ENCODE data around the gene SNAPC5. TPM values are rescaled to one million over a fixed set of nuclear protein-coding genes. Genes with fewer than 3 reads are reported as not detected.

Gene SNAPC5
- total RNA-seq, 1 donor = 14.5 TPM

DNA sequence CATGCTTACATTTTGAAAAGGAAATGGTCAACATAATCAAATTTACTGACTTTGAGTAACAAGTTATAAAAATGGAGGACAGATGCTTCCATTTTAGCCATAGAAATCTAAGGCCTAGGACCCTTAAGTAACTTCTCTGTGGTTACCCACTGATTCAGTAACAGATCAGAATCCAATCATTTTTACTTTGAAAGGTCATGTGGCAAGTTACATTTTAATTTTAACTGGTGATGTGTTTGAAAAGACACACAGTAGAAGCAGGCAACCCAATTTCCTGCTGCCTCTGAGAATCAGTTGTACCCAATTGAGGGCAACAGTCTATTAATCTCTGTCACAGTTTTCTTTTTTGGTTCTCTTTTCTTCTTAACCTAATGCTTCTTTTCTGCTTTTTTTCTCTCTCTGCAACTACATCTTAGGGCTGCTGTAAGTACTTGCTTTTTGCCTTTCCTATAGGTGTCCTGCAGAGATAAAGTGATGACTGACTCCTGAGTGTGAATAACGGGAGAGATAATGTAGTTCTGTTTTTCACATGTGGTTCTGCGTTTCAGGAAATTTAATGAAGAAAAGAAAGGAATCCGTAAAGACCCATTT is 10.8 kb upstream of the SNAPC5 start:
- Histone ChIP-seq H3K4me2 (ENCODE audit: insufficient read depth, low read length) (no peak overlapping the region), H3K36me3 (ENCODE audit: insufficient read depth, low read length) (peaks cover 7% of the 10 kb centered on the region), H4K20me1 (ENCODE audit: insufficient read depth, low read length) (peaks cover 8% of the 10 kb centered on the region), H2AFZ (ENCODE audit: low read length) (no peak overlapping the region), H3K9me3 (ENCODE audit: low read depth, low read length) (no peaks in the 10 kb centered on the region), H3K4me3 (ENCODE audit: insufficient read depth, low read length) (no peak overlapping the region), H3K79me2 (ENCODE audit: insufficient read depth, low read length) (peaks cover 49% of the 10 kb centered on the region), H3K4me1 (ENCODE audit: insufficient read depth, low read length) (peaks cover 4% of the 10 kb centered on the region), H3K27me3 (ENCODE audit: insufficient read depth, low read length) (no peaks in the 10 kb centered on the region), H3K27ac (ENCODE audit: low read depth, low read length) (no peak overlapping the region)
- no peak for DNase-seq (ENCODE audit: insufficient read length, low spot score, missing footprints)
- TF ChIP-seq, protein P1, sequence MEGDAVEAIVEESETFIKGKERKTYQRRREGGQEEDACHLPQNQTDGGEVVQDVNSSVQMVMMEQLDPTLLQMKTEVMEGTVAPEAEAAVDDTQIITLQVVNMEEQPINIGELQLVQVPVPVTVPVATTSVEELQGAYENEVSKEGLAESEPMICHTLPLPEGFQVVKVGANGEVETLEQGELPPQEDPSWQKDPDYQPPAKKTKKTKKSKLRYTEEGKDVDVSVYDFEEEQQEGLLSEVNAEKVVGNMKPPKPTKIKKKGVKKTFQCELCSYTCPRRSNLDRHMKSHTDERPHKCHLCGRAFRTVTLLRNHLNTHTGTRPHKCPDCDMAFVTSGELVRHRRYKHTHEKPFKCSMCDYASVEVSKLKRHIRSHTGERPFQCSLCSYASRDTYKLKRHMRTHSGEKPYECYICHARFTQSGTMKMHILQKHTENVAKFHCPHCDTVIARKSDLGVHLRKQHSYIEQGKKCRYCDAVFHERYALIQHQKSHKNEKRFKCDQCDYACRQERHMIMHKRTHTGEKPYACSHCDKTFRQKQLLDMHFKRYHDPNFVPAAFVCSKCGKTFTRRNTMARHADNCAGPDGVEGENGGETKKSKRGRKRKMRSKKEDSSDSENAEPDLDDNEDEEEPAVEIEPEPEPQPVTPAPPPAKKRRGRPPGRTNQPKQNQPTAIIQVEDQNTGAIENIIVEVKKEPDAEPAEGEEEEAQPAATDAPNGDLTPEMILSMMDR (IDR thresholded peaks at IDR 0.05; ENCODE audit: extremely low read depth, low read depth, low read length) = no peak

DNA sequence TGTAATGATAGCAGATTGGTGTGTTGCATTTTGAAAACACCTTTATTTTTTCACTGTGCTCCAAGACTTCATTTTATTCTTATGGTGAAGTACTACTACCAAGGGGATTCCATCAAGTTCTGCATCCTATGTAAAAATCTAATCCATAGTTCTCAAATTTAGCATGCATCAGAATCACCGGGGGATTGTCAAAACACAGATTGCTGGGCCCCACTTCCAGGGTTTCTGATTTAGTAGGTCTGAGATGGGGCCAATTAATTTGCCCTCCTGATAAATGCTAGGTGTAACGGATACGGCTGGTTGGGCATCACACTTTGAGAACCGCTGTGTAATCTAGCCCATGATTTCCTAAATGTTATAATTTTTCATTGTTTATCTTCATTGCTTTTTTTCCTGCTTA is 8.3 kb upstream of the SNAPC5 start:
- Histone ChIP-seq H3K27ac (ENCODE audit: low read depth, low read length) (peak overlapping the region; percentile 92), H4K20me1 (ENCODE audit: insufficient read depth, low read length) (peaks cover 30% of the 10 kb centered on the region), H3K27me3 (ENCODE audit: insufficient read depth, low read length) (no peaks in the 10 kb centered on the region), H3K4me2 (ENCODE audit: insufficient read depth, low read length) (peak overlapping the region; percentile 93), H2AFZ (ENCODE audit: low read length) (peak overlapping the region; percentile 90), H3K9me3 (ENCODE audit: low read depth, low read length) (no peaks in the 10 kb centered on the region), H3K36me3 (ENCODE audit: insufficient read depth, low read length) (peaks cover 30% of the 10 kb centered on the region), H3K4me3 (ENCODE audit: insufficient read depth, low read length) (peak overlapping the region; percentile 78), H3K4me1 (ENCODE audit: insufficient read depth, low read length) (peaks cover 18% of the 10 kb centered on the region), H3K79me2 (ENCODE audit: insufficient read depth, low read length) (peaks cover 73% of the 10 kb centered on the region)
- TF ChIP-seq, protein P1 (IDR thresholded peaks at IDR 0.05; ENCODE audit: extremely low read depth, low read depth, low read length) = no peak
- DNase-seq (ENCODE audit: insufficient read length, low spot score, missing footprints) = no peak

GRCh38 chr15:66505430-66505811 is 7.9 kb upstream of the SNAPC5 start:
- H3K9me3 ChIP-seq (ENCODE audit: low read depth, low read length) = no peaks in the 10 kb centered on the region
- H3K27me3 ChIP-seq (ENCODE audit: insufficient read depth, low read length) = no peaks in the 10 kb centered on the region
- H3K36me3 ChIP-seq (ENCODE audit: insufficient read depth, low read length) = peaks cover 34% of the 10 kb centered on the region
- peak overlapping the region; percentile 93 for H3K4me2 ChIP-seq (ENCODE audit: insufficient read depth, low read length)
- H3K79me2 ChIP-seq (ENCODE audit: insufficient read depth, low read length) = peaks cover 73% of the 10 kb centered on the region
- H3K4me3 ChIP-seq (ENCODE audit: insufficient read depth, low read length) = peak overlapping the region; percentile 78
- peaks cover 31% of the 10 kb centered on the region for H4K20me1 ChIP-seq (ENCODE audit: insufficient read depth, low read length)
- no peak for DNase-seq (ENCODE audit: insufficient read length, low spot score, missing footprints)
- H2AFZ ChIP-seq (ENCODE audit: low read length) = peak overlapping the region; percentile 90
- H3K4me1 ChIP-seq (ENCODE audit: insufficient read depth, low read length) = peaks cover 18% of the 10 kb centered on the region
- TF ChIP-seq, protein P1 (IDR thresholded peaks at IDR 0.05; ENCODE audit: extremely low read depth, low read depth, low read length) = no peak
- H3K27ac ChIP-seq (ENCODE audit: low read depth, low read length) = peak overlapping the region; percentile 92

DNA sequence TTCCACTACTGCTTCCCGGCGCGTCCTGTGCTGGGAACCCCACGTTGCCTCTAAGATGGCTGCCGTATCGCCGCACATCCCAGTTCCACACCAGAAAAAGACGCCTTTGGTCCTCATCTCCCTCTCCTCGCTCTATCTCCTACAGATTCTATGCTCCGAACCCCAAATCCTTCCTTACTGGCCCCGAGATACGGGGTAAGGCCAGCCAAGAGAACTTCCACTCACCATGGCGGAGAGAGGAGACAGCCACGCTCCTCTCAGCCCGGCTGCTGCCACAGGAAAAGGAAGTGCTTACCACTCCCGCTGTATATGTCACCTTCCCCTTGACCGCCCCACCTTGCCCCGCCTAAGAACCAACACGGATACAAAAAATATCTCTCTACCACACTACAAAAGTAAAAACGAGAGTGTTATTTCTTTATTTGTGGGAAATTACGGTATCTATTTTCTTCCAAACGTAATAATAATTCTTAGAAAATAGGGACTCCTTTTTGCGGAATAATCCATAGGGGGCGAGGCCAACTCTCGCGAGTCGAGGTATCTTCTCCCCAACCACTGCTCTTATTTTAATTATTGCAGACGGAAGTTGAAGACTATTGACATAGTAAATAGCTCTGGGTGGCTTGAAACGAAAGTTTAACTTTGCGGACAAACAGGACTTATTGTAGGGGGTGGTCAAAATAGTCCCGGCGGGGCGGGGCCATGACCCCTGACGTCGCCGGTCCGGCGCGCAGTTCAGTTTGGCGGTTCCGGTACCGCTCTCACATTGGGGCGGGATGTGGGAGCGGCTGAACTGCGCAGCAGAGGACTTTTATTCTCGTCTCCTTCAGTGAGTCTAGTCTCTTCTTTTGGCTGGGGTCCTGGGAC is 7.2 kb upstream of the SNAPC5 start, which contains the start of the genes RPL4 and ZWILCH:
Gene RPL4, minus strand, starts transcription at position 293 of the 867 bp plus-strand sequence. Its CDS starts 65 bp downstream, at position 228.
Gene ZWILCH, plus strand, starts transcription at position 764 of the 867 bp plus-strand sequence. Its CDS starts 13 bp downstream, at position 777.
- H4K20me1 ChIP-seq (ENCODE audit: insufficient read depth, low read length) = peaks cover 31% of the 10 kb centered on the region
- H3K4me3 ChIP-seq (ENCODE audit: insufficient read depth, low read length) = peak within 1 kb of the TSS; percentile 78
- peaks cover 73% of the 10 kb centered on the region for H3K79me2 ChIP-seq (ENCODE audit: insufficient read depth, low read length)
- H3K4me1 ChIP-seq (ENCODE audit: insufficient read depth, low read length) = peaks cover 18% of the 10 kb centered on the region
- no peaks in the 10 kb centered on the region for H3K9me3 ChIP-seq (ENCODE audit: low read depth, low read length)
- TF ChIP-seq, protein P1 (IDR thresholded peaks at IDR 0.05; ENCODE audit: extremely low read depth, low read depth, low read length) = no peak
- peaks cover 40% of the 10 kb centered on the region for H3K36me3 ChIP-seq (ENCODE audit: insufficient read depth, low read length)
- peak within 1 kb of the TSS; percentile 92 for H3K27ac ChIP-seq (ENCODE audit: low read depth, low read length)
- H3K27me3 ChIP-seq (ENCODE audit: insufficient read depth, low read length) = no peaks in the 10 kb centered on the region
- peak; percentile 89 for DNase-seq (ENCODE audit: insufficient read length, low spot score, missing footprints)
- H3K4me2 ChIP-seq (ENCODE audit: insufficient read depth, low read length) = peak within 1 kb of the TSS; percentile 93
- H2AFZ ChIP-seq (ENCODE audit: low read length) = peak within 1 kb of the TSS; percentile 90

All from osteoblast (primary cell).